GM10847 (cell line): Measurements from ENCODE around the gene GLI2.

Source experiments
- POLR2A ChIP-seq: IDR thresholded peaks from 2 replicates; pipeline ENCODE4 v1.6.1; 2011; ENCODE audit not compliant: insufficient read length; ENCODE audit errors: extremely low read depth

Gene GLI2

GRCh38 chr2:120777170-120777751, 41.6 kb downstream of the GLI2 start:
- TF ChIP-seq POLR2A: no peak

GRCh38 chr2:120777787-120778186, 42.1 kb downstream of the GLI2 start:
- TF ChIP-seq POLR2A: no peak

DNA sequence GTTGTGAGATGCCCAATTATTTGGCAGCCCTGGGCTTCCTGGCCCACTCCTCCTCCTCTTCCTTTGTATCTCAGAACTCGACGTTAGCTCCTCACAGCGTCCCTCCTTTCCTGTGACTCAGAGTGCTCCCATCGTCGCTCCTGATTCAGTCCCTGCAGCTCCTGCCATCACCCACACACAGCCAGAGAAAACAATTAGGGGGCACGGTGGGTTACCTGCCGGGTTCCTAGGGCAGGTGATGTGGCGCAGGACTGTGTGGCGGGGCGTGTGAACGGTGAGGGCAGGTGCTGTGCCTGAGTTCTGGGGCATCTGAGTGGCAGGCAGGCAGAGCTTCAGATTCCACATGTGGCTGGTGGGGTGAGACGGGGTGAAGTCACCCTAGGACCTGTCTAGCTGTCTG, 42.6 kb downstream of the GLI2 start:
- TF ChIP-seq POLR2A: no peak

DNA sequence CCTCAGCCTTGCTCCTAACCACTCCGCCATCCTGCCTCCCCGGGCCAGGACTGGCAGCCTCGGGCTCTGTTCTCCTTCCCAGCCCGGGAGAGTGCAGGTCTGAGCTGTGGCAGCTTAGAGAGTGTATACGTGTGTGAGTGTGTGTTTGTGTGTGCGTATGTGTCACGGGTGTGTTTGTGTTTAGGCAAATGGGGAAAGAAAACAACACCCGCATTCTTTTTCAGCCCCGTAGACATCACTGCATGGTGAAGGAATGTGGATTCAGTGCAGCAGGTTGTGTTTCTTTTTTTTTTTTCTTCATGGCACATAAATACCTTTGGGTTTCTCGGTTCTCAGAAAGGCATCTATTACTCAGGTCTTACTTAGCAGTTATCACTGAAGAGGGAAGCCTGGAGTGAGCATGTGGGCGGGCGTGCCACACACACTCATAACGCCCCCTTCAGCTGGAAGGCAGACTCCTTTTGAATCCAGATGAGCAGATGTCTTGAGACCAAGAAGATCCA, 44.2 kb downstream of the GLI2 start:
- no peak for TF ChIP-seq POLR2A

GRCh38 chr2:120780402-120780801, 44.7 kb downstream of the GLI2 start:
- TF ChIP-seq POLR2A: no peak

- no peak for TF ChIP-seq POLR2A
Measured at GRCh38 chr2:120783371-120783791, 47.7 kb downstream of the GLI2 start.

DNA sequence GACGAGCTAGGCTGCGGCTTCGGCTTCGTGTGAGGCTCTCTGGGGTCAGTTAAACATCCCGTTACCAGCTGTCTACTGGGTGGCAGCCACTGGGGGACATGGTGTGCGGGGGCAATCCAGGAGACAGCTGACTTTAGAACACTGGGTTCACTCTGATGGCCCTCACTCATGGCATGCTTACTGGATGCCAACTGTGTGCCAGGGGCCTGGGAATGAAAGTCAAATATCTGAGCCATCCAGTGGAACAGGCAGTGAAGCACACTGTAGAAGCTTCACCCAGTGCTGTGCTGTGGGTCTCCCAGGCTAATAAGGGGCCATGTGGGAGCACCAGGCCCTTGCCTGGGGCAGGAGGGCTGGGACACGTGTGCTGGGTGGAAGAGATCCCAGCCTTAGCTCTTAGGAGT, 48.3 kb downstream of the GLI2 start:
- no peak for TF ChIP-seq POLR2A
